Measurements from ENCODE around the gene NBEA. TPM values are rescaled to one million over a fixed set of nuclear protein-coding genes. Genes with fewer than 3 reads are reported as not detected.

Gene NBEA
- polyA plus RNA-seq, 1 experiment = 1.3 TPM

DNA sequence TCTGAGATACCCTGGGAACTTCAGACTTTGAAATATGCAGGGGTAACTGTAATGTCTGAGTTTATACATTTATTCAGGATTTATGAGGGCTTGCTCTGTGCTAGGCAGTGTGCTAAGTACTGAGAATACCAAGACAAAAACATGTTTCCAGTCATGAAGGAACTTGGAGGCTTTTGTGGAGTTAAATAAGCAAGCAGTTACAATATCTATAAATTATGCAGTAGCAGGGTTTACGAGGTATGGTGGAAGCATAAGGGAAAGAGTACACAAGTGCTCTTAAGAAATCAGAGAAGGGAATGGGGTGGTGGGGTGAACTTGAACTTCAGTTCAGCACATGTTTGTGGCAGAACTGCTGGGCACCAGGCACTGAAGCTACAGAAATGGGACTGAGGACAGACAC, 506.4 kb downstream of the NBEA start:
- no peaks in the 10 kb centered on the region for H3K27me3 ChIP-seq (ENCODE audit: control insufficient read depth, insufficient read depth, low read length)
- H3K4me3 ChIP-seq (ENCODE audit: low read depth, low read length) = no peak overlapping the region
- no peaks in the 10 kb centered on the region for H3K9me3 ChIP-seq (ENCODE audit: control insufficient read depth, insufficient read depth, low read length)
- POLR2A ChIA-PET = no interaction called here
- H3K27ac ChIP-seq (ENCODE audit: low read depth, low read length) = no peak overlapping the region
- DNase-seq (ENCODE audit: low read depth, low spot score) = no peak
- TF ChIP-seq CTCF (IDR thresholded peaks at IDR 0.05; ENCODE audit: low read depth, low read length) = no peak
- CTCF ChIA-PET = no interaction called here

- POLR2A ChIA-PET = interaction anchor here (0.6 kb wide), 1 partner anchor 11 kb away, joined by 3 read pairs; no protein-coding TSS in a partner anchor
- H3K9me3 ChIP-seq (ENCODE audit: control insufficient read depth, insufficient read depth, low read length) = no peaks in the 10 kb centered on the region
- no peak for TF ChIP-seq CTCF (IDR thresholded peaks at IDR 0.05; ENCODE audit: low read depth, low read length)
- no peak overlapping the region for H3K27ac ChIP-seq (ENCODE audit: low read depth, low read length)
- no peak for DNase-seq (ENCODE audit: low read depth, low spot score)
- H3K27me3 ChIP-seq (ENCODE audit: control insufficient read depth, insufficient read depth, low read length) = no peaks in the 10 kb centered on the region
- CTCF ChIA-PET = no interaction called here
- H3K4me3 ChIP-seq (ENCODE audit: low read depth, low read length) = no peak overlapping the region
Measured at GRCh38 chr13:35449821-35450220, 507.8 kb downstream of the NBEA start.

GRCh38 chr13:35455022-35455421, 513.0 kb downstream of the NBEA start:
- POLR2A ChIA-PET = no interaction called here
- H3K9me3 ChIP-seq (ENCODE audit: control insufficient read depth, insufficient read depth, low read length) = no peaks in the 10 kb centered on the region
- no peak overlapping the region for H3K27ac ChIP-seq (ENCODE audit: low read depth, low read length)
- no peak for TF ChIP-seq CTCF (IDR thresholded peaks at IDR 0.05; ENCODE audit: low read depth, low read length)
- no peak for DNase-seq (ENCODE audit: low read depth, low spot score)
- H3K4me3 ChIP-seq (ENCODE audit: low read depth, low read length) = no peak overlapping the region
- H3K27me3 ChIP-seq (ENCODE audit: control insufficient read depth, insufficient read depth, low read length) = no peaks in the 10 kb centered on the region
- CTCF ChIA-PET = no interaction called here

- Histone ChIP-seq H3K27ac (ENCODE audit: low read depth, low read length) (no peak overlapping the region), H3K27me3 (ENCODE audit: control insufficient read depth, insufficient read depth, low read length) (no peaks in the 10 kb centered on the region), H3K4me3 (ENCODE audit: low read depth, low read length) (no peak overlapping the region), H3K9me3 (ENCODE audit: control insufficient read depth, insufficient read depth, low read length) (no peaks in the 10 kb centered on the region)
- no peak for TF ChIP-seq CTCF (IDR thresholded peaks at IDR 0.05; ENCODE audit: low read depth, low read length)
- ChIA-PET POLR2A (no interaction called here), CTCF (no interaction called here)
- DNase-seq (ENCODE audit: low read depth, low spot score) = no peak
Measured at GRCh38 chr13:35457258-35457657, 515.2 kb downstream of the NBEA start.

GRCh38 chr13:35460061-35460460, 518.0 kb downstream of the NBEA start:
- ChIA-PET CTCF (no interaction called here), POLR2A (no interaction called here)
- no peak overlapping the region for H3K4me3 ChIP-seq (ENCODE audit: low read depth, low read length)
- no peak overlapping the region for H3K27ac ChIP-seq (ENCODE audit: low read depth, low read length)
- H3K9me3 ChIP-seq (ENCODE audit: control insufficient read depth, insufficient read depth, low read length) = no peaks in the 10 kb centered on the region
- DNase-seq (ENCODE audit: low read depth, low spot score) = no peak
- H3K27me3 ChIP-seq (ENCODE audit: control insufficient read depth, insufficient read depth, low read length) = no peaks in the 10 kb centered on the region
- TF ChIP-seq CTCF (IDR thresholded peaks at IDR 0.05; ENCODE audit: low read depth, low read length) = no peak

Data from AG04450 (cell line).